A549 (cell line): Measurements from ENCODE around the gene HOMER3.
"Not testable (repeated sequence)": the region's sequence is repeated elsewhere in the genome, so short reads cannot be mapped to it uniquely, and the experiment has no call there.

Source experiments
- CEBPB ChIP-seq, 2 experiments: fragments of >200 bp in 1 of 2; sonication (Bioruptor Twin) in 1 of 2; formaldehyde crosslinking in 1 of 2; IDR thresholded peaks; 2 replicates each; pipeline ENCODE4 v1.6.1; 2012 to 2016
- CTCF ChIP-seq: fragments of >200 bp; sonication (Bioruptor Twin); formaldehyde crosslinking; IDR thresholded peaks from 3 replicates; pipeline ENCODE4 v1.5.1; 2016
- ELK1 ChIP-seq: fragments of 150-350 bp; IDR thresholded peaks from 2 replicates; pipeline ENCODE4 v1.6.1; 2014; ENCODE audit warnings: low read depth, mild to moderate bottlenecking, low read length
- EP300 ChIP-seq, 2 experiments: fragments of >200 bp; sonication (Bioruptor Twin); formaldehyde crosslinking; IDR thresholded peaks; 2 replicates in 1 of 2; 3 replicates in 1 of 2; pipeline ENCODE4 v1.6.1; 2016 to 2017
- FOSB ChIP-seq: fragments of 250-450 bp; sonication (Bioruptor Pico); IDR thresholded peaks from 2 replicates; pipeline ENCODE4 v1.5.0; 2020; ENCODE audit warnings: mild to moderate bottlenecking, moderate library complexity
- MAX ChIP-seq: IDR thresholded peaks from 2 replicates; pipeline ENCODE4 v1.6.1; 2012
- MAZ ChIP-seq: fragments of 150-350 bp; IDR thresholded peaks from 2 replicates; pipeline ENCODE4 v1.6.1; 2014; ENCODE audit warnings: antibody characterized with exemption, low read depth, low read length, borderline replicate concordance
- POLR2A ChIP-seq: IDR thresholded peaks from 2 replicates; pipeline ENCODE4 v1.6.1; 2012; ENCODE audit warnings: mild to moderate bottlenecking, low read length
- RAD21 ChIP-seq, 2 experiments: fragments of >200 bp in 1 of 2; sonication (Bioruptor Twin) in 1 of 2; formaldehyde crosslinking in 1 of 2; IDR thresholded peaks in 1 of 2; conservative IDR thresholded peaks in 1 of 2; 2 replicates in 1 of 2; 3 replicates in 1 of 2; pipeline ENCODE4 v1.6.1; 2012 to 2018; ENCODE audit warnings: inconsistent platforms in 1 of 2
- RFX5 ChIP-seq: fragments of 450-650 bp; IDR thresholded peaks from 2 replicates; pipeline ENCODE4 v1.7.1; 2014; ENCODE audit warnings: antibody characterized with exemption, mild to moderate bottlenecking, moderate library complexity
- ZC3H11A ChIP-seq: fragments of 450-650 bp; IDR thresholded peaks from 2 replicates; pipeline ENCODE4 v1.6.1; 2014; ENCODE audit warnings: antibody characterized with exemption, mild to moderate bottlenecking
- TF ChIP-seq, protein P1 (sequence below): fragments of 450-650 bp; IDR thresholded peaks from 2 replicates; pipeline ENCODE4 v1.6.1; 2014; ENCODE audit warnings: antibody characterized with exemption

DNA sequence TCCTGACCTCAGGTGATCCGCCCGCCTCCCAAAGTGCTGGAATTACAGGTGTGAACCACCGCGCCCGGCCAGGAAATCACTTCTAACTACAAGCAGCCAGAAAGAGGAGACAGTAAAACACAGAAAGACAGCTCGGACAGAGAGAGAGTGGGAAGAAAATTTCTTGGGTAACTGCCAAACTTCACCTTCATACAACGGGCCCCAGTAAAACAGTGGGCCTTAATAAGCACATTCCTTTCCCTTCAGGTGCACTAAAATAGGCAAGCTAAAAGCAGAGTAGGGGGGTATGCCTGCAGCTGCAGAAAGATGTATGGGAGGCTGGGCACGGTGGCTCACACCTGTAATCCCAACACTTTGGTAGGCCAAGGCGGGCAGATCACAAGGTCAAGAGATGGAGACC lies 23.4 kb downstream of the HOMER3 start:
- TF ChIP-seq CTCF; ELK1; RAD21 (conservative IDR thresholded peaks at IDR 0.05 in 1 of 2, IDR thresholded peaks at IDR 0.05 in 1 of 2); MAX; EP300 (IDR thresholded peaks at IDR 0.05); CEBPB (IDR thresholded peaks at IDR 0.05); MAZ; ZC3H11A; RFX5; POLR2A; FOSB: not testable (repeated sequence)
- TF ChIP-seq, protein P1, sequence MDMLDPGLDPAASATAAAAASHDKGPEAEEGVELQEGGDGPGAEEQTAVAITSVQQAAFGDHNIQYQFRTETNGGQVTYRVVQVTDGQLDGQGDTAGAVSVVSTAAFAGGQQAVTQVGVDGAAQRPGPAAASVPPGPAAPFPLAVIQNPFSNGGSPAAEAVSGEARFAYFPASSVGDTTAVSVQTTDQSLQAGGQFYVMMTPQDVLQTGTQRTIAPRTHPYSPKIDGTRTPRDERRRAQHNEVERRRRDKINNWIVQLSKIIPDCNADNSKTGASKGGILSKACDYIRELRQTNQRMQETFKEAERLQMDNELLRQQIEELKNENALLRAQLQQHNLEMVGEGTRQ: not testable (repeated sequence)
